ENCODE results near the gene MNT. TPM values are rescaled to one million over a fixed set of nuclear protein-coding genes. Genes with fewer than 3 reads are reported as not detected.

MNT gene
- polyA plus RNA-seq, 3 donors, result 0.28 to 42.4 (median 1.3) TPM

GRCh38 chr17:2419486-2419885, 18.6 kb upstream of the MNT start:
- peaks cover 9% of the 10 kb centered on the region for H3K4me1 Mint-ChIP-seq
- 100% methylated on average over 2 of the region's 6 CpGs for WGBS (ENCODE audit: insufficient coverage)
- Histone ChIP-seq H3K79me2 (ENCODE audit: insufficient read depth, low read length) (no peaks in the 10 kb centered on the region), H3K4me3 (replicated peaks in 1 of 3; ENCODE audit: low read depth in 2 of 3, low read length in 3 of 3) (no peak overlapping the region), H3K9me3 (replicated peaks in 1 of 2; ENCODE audit: control insufficient read depth in 1 of 2, insufficient read depth in 1 of 2, low read length in 2 of 2) (no peaks in the 10 kb centered on the region), H2AFZ (ENCODE audit: insufficient read depth, low read depth, low read length, poor library complexity, severe bottlenecking) (no peak overlapping the region), H3K27ac (ENCODE audit: low read depth in 1 of 2, low read length in 2 of 2) (no peak overlapping the region), H3K4me2 (replicated peaks; ENCODE audit: extremely low read depth, low read length, poor library complexity, severe bottlenecking) (no peak overlapping the region), H3K4me1 (ENCODE audit: control insufficient read depth in 1 of 2, insufficient read depth in 2 of 2, low read length in 2 of 2) (peaks cover 0 to 9% of the 10 kb centered on the region in 2 donors), H4K20me1 (ENCODE audit: insufficient read depth, low read length) (no peaks in the 10 kb centered on the region), H3K9ac (ENCODE audit: insufficient read depth, low read length, poor library complexity, severe bottlenecking) (no peak overlapping the region), H3K27me3 (ENCODE audit: control insufficient read depth in 2 of 2, insufficient read depth in 2 of 2, low read length in 2 of 2) (no peaks in the 10 kb centered on the region), H3K36me3 (replicated peaks in 1 of 2; ENCODE audit: control insufficient read depth in 1 of 2, insufficient read depth in 2 of 2, low read length in 2 of 2) (peaks cover 24 to 56% of the 10 kb centered on the region in 2 donors)
- DNase-seq, result no peak
- peaks cover 0 to 2% (median 2%) of the 10 kb centered on the region in 3 donors for H3K27me3 Mint-ChIP-seq (ENCODE audit: low read depth in 3 of 3)
- peak overlapping the region in 2 of 7 donors; percentile 31 to 55 for H3K27ac Mint-ChIP-seq
- H3K9me3 Mint-ChIP-seq, result no peaks in the 10 kb centered on the region
- no peak overlapping the region for H3K4me3 Mint-ChIP-seq
- no peak for TF ChIP-seq CTCF (IDR thresholded peaks at IDR 0.05)
- intact Hi-C loops (cut with micrococcal nuclease), result no loop called here
- H3K36me3 Mint-ChIP-seq, result peaks cover 37 to 62% of the 10 kb centered on the region in 2 donors

GRCh38 chr17:2418572-2418971, 17.7 kb upstream of the MNT start:
- intact Hi-C loops (cut with micrococcal nuclease), result no loop called here
- peaks cover 0 to 12% of the 10 kb centered on the region in 2 donors for H3K4me1 ChIP-seq (ENCODE audit: control insufficient read depth in 1 of 2, insufficient read depth in 2 of 2, low read length in 2 of 2)
- WGBS (ENCODE audit: insufficient coverage), result 91% methylated on average over 3 of the region's 7 CpGs
- no peaks in the 10 kb centered on the region for H3K9me3 Mint-ChIP-seq
- no peak overlapping the region for H3K27ac ChIP-seq (ENCODE audit: low read depth in 1 of 2, low read length in 2 of 2)
- H3K79me2 ChIP-seq (ENCODE audit: insufficient read depth, low read length), result no peaks in the 10 kb centered on the region
- peaks cover 29 to 62% of the 10 kb centered on the region in 2 donors for H3K36me3 ChIP-seq (replicated peaks in 1 of 2; ENCODE audit: control insufficient read depth in 1 of 2, insufficient read depth in 2 of 2, low read length in 2 of 2)
- peaks cover 44 to 70% of the 10 kb centered on the region in 2 donors for H3K36me3 Mint-ChIP-seq
- H3K9me3 ChIP-seq (replicated peaks in 1 of 2; ENCODE audit: control insufficient read depth in 1 of 2, insufficient read depth in 1 of 2, low read length in 2 of 2), result no peaks in the 10 kb centered on the region
- no peak for DNase-seq
- peaks cover 0 to 4% (median 3%) of the 10 kb centered on the region in 3 donors for H3K27me3 Mint-ChIP-seq (ENCODE audit: low read depth in 3 of 3)
- peaks cover 12% of the 10 kb centered on the region for H3K4me1 Mint-ChIP-seq
- H4K20me1 ChIP-seq (ENCODE audit: insufficient read depth, low read length), result no peaks in the 10 kb centered on the region
- H3K4me2 ChIP-seq (replicated peaks; ENCODE audit: extremely low read depth, low read length, poor library complexity, severe bottlenecking), result no peak overlapping the region
- H3K27ac Mint-ChIP-seq, result peak overlapping the region in 2 of 7 donors; percentile 54 to 73
- no peak for TF ChIP-seq CTCF (IDR thresholded peaks at IDR 0.05)
- H3K27me3 ChIP-seq (ENCODE audit: control insufficient read depth in 2 of 2, insufficient read depth in 2 of 2, low read length in 2 of 2), result no peaks in the 10 kb centered on the region
- no peak overlapping the region for H3K9ac ChIP-seq (ENCODE audit: insufficient read depth, low read length, poor library complexity, severe bottlenecking)
- no peak overlapping the region for H3K4me3 Mint-ChIP-seq
- H2AFZ ChIP-seq (ENCODE audit: insufficient read depth, low read depth, low read length, poor library complexity, severe bottlenecking), result no peak overlapping the region
- H3K4me3 ChIP-seq (replicated peaks in 1 of 3; ENCODE audit: low read depth in 2 of 3, low read length in 3 of 3), result no peak overlapping the region

Measured in CD14-positive monocyte (primary cell).